Measurements from ENCODE around the gene EDC4. TPM values are rescaled to one million over a fixed set of nuclear protein-coding genes. Genes with fewer than 3 reads are reported as not detected.

Gene EDC4
- total and polyA plus RNA-seq, 2 of the 13 experiments (the other 11 are each of a cell fraction or from before 2014, with no cell fraction given): 51.4 to 59.1 TPM

DNA sequence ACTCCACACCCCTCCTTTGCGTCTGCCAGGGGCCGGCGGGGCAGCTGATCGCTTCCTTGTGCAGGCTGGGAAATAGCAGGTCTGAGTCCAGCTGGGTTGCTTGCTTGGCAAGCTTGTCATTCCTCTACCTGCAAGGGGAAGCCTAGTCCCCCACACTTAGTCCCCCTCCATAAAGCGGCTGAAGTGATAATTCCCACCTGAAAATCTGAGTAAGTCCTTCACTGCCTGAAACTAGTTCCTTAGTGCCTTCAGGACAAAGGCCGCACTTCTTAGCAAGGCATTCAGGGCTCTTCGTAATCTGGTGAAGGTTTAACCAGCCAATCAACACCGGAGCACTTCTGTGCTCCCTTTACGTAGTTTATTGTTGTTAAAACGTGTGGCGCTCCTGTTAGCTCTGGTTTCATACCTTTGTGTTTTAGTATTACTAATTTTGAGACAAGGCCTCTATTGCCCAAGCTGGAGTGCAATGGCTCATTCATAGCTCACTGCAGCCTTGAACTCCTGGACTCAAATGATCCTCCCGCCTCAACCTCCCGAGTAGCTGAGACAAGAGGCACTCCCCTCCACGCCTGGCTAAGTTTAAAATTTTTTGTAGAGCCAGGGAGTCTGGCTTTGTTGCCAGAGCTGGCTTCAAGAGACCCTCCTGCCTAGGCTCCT is 21.0 kb downstream of the EDC4 start (continued):
- TF ChIP-seq, protein P1, sequence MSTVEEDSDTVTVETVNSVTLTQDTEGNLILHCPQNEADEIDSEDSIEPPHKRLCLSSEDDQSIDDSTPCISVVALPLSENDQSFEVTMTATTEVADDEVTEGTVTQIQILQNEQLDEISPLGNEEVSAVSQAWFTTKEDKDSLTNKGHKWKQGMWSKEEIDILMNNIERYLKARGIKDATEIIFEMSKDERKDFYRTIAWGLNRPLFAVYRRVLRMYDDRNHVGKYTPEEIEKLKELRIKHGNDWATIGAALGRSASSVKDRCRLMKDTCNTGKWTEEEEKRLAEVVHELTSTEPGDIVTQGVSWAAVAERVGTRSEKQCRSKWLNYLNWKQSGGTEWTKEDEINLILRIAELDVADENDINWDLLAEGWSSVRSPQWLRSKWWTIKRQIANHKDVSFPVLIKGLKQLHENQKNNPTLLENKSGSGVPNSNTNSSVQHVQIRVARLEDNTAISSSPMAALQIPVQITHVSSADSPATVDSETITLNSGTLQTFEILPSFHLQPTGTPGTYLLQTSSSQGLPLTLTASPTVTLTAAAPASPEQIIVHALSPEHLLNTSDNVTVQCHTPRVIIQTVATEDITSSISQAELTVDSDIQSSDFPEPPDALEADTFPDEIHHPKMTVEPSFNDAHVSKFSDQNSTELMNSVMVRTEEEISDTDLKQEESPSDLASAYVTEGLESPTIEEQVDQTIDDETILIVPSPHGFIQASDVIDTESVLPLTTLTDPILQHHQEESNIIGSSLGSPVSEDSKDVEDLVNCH (CRISPR knock-in tag; IDR thresholded peaks at IDR 0.05): no peak
- TF ChIP-seq ZNF224 (CRISPR knock-in tag; IDR thresholded peaks at IDR 0.05) (peak; percentile 16; the same call in 1 of the 2 replicates), ZNF343 (CRISPR knock-in tag; IDR thresholded peaks at IDR 0.05) (no peak), PITX1 (CRISPR knock-in tag; IDR thresholded peaks at IDR 0.05) (no peak), TRIM24 (CRISPR knock-in tag; IDR thresholded peaks at IDR 0.05) (no peak), ZNF891 (CRISPR knock-in tag; IDR thresholded peaks at IDR 0.05) (no peak; the same call in 1 of the 2 replicates), FOXM1 (CRISPR knock-in tag; IDR thresholded peaks at IDR 0.05) (no peak), PCBP2 (optimal IDR thresholded peaks at IDR 0.05; ENCODE audit: low read depth, low read length, poor library complexity, severe bottlenecking) (no peak), LCORL (IDR thresholded peaks at IDR 0.05) (no peak), LCORL (CRISPR knock-in tag; IDR thresholded peaks at IDR 0.05) (peak; percentile 65; the same call in 1 of the 2 replicates), ZNF350 (CRISPR knock-in tag; IDR thresholded peaks at IDR 0.05; ENCODE audit: borderline replicate concordance, low read depth) (no peak), ELF3 (CRISPR knock-in tag; IDR thresholded peaks at IDR 0.05) (0 out of 2 replicates have a peak, but pooled peaks have one; percentile 0), ZNF225 (CRISPR knock-in tag; IDR thresholded peaks at IDR 0.05) (no peak), HNRNPH1 (optimal IDR thresholded peaks at IDR 0.05; ENCODE audit: low read depth, low read length) (no peak), GABPA (IDR thresholded peaks at IDR 0.05; ENCODE audit: low read depth, low read length) (no peak), GABPA (CRISPR knock-in tag; IDR thresholded peaks at IDR 0.05; ENCODE audit: low read depth) (no peak), ZNF543 (CRISPR knock-in tag; IDR thresholded peaks at IDR 0.05) (no peak), NFATC3 (CRISPR knock-in tag; IDR thresholded peaks at IDR 0.05) (no peak), NR2F6 (IDR thresholded peaks at IDR 0.05) (no peak), NR2F6 (CRISPR knock-in tag; IDR thresholded peaks at IDR 0.05) (no peak), NFE2 (CRISPR knock-in tag; IDR thresholded peaks at IDR 0.05) (no peak), ZNF24 (IDR thresholded peaks at IDR 0.05) (no peak), ATF7 (IDR thresholded peaks at IDR 0.05) (no peak), ATF7 (CRISPR knock-in tag; IDR thresholded peaks at IDR 0.05) (no peak), NFKBIZ (CRISPR knock-in tag; IDR thresholded peaks at IDR 0.05) (no peak), DMAP1 (CRISPR knock-in tag; IDR thresholded peaks at IDR 0.05) (no peak), ZNF501 (CRISPR knock-in tag; IDR thresholded peaks at IDR 0.05) (0 out of 2 replicates have a peak, but pooled peaks have one; percentile 10)
- TF ChIP-seq, protein P2, sequence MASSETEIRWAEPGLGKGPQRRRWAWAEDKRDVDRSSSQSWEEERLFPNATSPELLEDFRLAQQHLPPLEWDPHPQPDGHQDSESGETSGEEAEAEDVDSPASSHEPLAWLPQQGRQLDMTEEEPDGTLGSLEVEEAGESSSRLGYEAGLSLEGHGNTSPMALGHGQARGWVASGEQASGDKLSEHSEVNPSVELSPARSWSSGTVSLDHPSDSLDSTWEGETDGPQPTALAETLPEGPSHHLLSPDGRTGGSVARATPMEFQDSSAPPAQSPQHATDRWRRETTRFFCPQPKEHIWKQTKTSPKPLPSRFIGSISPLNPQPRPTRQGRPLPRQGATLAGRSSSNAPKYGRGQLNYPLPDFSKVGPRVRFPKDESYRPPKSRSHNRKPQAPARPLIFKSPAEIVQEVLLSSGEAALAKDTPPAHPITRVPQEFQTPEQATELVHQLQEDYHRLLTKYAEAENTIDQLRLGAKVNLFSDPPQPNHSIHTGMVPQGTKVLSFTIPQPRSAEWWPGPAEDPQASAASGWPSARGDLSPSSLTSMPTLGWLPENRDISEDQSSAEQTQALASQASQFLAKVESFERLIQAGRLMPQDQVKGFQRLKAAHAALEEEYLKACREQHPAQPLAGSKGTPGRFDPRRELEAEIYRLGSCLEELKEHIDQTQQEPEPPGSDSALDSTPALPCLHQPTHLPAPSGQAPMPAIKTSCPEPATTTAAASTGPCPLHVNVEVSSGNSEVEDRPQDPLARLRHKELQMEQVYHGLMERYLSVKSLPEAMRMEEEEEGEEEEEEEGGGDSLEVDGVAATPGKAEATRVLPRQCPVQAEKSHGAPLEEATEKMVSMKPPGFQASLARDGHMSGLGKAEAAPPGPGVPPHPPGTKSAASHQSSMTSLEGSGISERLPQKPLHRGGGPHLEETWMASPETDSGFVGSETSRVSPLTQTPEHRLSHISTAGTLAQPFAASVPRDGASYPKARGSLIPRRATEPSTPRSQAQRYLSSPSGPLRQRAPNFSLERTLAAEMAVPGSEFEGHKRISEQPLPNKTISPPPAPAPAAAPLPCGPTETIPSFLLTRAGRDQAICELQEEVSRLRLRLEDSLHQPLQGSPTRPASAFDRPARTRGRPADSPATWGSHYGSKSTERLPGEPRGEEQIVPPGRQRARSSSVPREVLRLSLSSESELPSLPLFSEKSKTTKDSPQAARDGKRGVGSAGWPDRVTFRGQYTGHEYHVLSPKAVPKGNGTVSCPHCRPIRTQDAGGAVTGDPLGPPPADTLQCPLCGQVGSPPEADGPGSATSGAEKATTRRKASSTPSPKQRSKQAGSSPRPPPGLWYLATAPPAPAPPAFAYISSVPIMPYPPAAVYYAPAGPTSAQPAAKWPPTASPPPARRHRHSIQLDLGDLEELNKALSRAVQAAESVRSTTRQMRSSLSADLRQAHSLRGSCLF (CRISPR knock-in tag; IDR thresholded peaks at IDR 0.05; ENCODE audit: borderline replicate concordance): no peak; the same call in 1 of the 2 replicates
